ENCODE measurements around the gene PDE9A.

GRCh38 chr21:42635848-42636519, 17.4 kb upstream of the PDE9A start:
- no peak for TF ChIP-seq CTCF (conservative IDR thresholded peaks at IDR 0.05; ENCODE audit: low read depth in 2 of 2)
- TF ChIP-seq EZH2 (IDR thresholded peaks at IDR 0.05; ENCODE audit: low read depth, unreplicated experiment), result no peak
- no peak for TF ChIP-seq STAT1 (IDR thresholded peaks at IDR 0.05; ENCODE audit: unreplicated experiment)
- no peak for TF ChIP-seq POLR2AphosphoS5 (IDR thresholded peaks at IDR 0.05; ENCODE audit: low read depth)
- no peak for TF ChIP-seq REST (IDR thresholded peaks at IDR 0.05; ENCODE audit: unreplicated experiment)
- TF ChIP-seq JUNB (IDR thresholded peaks at IDR 0.05; ENCODE audit: unreplicated experiment), result no peak
